Limb (tissue), 2 donors: ENCODE measurements around the gene ZBTB37.
"Not testable (repeated sequence)": the region's sequence is repeated elsewhere in the genome, so short reads cannot be mapped to it uniquely, and the experiment has no call there.

Experiments
- DNase-seq, 2 donors: peaks; one replicate each; pipeline ENCODE4 v3.0.0-alpha.2; 2016; ENCODE audit errors: extremely low spot score in 2 of 2

ZBTB37 gene

GRCh38 chr1:173903827-173904531 is 35.8 kb downstream of the ZBTB37 start:
- DNase-seq = no peak

DNA sequence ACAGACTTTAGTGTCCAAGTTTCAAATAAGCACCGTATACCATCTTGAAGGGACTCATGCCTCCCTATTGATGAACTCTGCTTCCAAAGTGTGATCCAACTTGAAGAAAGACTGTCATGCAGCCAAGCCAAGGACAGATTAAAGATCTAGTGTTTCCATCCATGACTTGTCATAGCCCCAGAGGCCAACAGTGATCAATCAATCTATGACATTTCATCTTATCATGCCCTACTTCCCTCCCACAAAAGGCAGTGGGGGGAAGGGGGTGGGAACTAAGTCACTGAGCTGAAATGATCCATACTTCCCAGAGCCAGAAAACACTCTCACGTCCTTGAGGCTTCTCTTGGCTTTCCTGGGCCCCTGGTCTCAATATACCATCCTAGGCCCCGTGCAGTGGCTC is 44.9 kb downstream of the ZBTB37 start:
- DNase-seq = no peak

- DNase-seq = no peak
Observed at GRCh38 chr1:173914366-173914871, 46.2 kb downstream of the ZBTB37 start.

- no peak for DNase-seq
Observed at GRCh38 chr1:173915596-173915995, 47.4 kb downstream of the ZBTB37 start.

- no peak for DNase-seq
Observed at GRCh38 chr1:173916667-173917066, 48.5 kb downstream of the ZBTB37 start.

DNA sequence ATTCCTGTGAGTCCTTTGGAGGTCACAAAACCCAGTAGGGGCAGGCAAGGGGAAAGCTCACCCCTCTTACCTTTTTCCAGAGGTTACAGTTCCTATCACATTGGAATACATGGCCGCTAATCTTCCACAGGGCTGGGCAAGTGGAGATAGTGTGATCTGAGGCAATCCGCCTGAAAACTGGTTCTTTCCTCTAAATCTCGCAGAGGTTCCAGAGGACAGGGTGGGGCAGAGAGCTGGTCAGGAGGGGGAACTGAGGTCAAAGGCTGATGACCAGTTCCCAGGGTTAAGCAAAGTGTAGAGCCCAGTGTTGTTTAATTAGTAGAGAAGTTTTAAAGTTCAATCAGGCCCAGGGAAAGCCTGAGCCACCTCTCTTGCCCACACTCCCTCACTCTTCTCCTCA is 49.0 kb downstream of the ZBTB37 start, which contains the start of gene SERPINC1:
Gene SERPINC1 (minus strand): TSS at position 179 of the 400 bp plus-strand sequence. CDS start 68 bp downstream, at position 111.
- no peak for DNase-seq

- no peak for DNase-seq
Observed at GRCh38 chr1:173917635-173918493, 49.7 kb downstream of the ZBTB37 start.

DNA sequence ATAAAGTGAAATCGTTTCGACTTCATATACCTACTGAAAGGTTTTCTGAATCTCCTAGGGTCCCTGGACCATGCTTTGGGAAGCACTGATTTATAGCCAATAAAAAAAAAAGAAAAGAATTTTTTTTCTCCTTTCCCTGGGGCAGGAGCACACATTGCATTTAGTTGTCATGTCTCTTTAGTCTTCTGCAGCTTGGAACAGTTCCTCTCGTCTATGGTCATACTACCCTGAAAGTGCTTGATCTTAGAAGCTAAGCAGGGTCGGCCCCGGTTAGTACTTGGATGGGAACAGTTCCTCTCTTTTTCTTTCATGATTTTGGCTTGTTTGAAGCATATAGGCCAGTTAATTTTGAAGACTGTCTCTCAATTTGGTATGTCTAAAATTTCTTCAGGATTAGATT is 52.7 kb downstream of the ZBTB37 start:
- DNase-seq = no peak

DNA sequence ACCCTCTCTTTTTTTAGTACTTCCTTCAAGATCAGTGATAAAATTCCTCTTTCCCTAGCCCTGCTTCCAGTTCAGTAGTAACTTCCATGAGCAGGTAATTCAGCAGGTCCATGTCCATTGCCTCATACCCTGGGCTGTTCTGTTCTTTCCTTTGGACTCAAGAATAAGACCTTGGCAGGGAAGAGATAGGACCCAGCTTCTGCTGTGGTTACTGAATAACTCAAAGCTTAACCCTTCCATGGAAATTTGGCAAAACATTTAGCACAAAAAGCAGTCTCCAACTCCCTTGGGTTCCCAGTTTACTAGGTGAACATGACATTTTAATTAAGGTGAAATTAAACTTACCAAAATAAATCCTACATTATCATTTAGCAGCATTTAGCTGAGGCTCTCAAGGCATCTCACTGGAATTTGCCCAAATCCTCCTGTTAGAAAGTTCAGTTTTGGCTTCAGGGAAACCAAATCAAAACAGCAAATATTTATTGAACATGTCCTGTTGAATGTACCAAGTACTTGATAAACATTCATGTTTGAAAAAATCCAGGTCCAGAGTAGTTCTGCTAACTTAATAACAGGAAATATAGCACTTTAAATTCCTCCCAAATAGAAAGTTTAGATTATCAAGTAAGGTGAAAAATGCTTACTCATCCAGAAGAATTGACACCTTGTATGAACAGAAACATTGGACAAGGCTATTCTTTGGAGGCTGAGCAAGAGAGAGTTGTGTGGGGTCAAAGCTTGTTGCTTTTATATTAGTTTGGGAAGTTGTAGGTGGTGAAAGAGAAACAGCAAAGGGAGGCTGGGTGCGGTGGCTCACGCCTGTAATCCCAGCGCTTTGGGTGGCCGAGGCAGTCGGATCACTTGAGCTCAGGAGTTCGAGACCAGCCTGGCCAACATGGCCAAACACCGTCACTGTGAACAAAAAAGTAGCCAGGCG is 57.4 kb downstream of the ZBTB37 start:
- DNase-seq = no peak

DNA sequence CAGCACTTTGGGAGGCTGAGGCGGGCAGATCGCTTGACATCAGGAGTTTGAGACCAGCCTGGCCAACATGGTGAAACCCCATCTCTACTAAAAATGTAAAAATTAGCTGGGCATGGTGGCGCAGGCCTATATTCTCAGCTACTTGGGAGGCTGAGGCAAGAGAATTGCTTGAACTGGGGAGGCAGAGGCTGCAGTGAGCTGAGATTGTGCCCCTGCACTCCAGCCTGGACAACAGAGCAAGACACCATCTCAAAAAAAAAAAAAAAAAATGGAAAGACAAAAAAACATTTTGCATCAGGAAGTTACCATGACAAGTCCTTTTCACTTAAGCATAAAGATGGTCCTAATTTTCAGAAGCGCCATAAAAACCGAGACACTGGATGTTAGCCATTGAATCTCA is 62.4 kb downstream of the ZBTB37 start:
- not testable (repeated sequence) for DNase-seq

DNA sequence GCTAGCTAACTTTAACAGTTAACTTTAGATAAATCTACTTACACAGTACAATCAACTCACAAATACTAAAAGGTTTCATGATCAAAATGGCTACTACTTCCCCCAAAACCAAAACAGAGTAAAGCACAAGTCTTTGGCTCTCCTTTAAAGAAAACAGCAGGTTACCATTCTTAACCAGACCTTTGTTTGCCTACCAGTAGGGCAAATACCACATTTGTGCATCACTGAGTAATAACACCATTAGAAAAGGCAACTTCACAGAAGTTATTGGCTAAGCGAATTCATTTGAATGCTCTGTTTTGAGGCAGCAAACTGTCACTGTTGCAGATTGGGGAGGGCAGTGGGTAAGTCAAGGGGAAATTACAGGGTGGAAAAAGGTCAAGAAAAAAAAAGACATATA is 66.3 kb downstream of the ZBTB37 start:
- DNase-seq = no peak

DNA sequence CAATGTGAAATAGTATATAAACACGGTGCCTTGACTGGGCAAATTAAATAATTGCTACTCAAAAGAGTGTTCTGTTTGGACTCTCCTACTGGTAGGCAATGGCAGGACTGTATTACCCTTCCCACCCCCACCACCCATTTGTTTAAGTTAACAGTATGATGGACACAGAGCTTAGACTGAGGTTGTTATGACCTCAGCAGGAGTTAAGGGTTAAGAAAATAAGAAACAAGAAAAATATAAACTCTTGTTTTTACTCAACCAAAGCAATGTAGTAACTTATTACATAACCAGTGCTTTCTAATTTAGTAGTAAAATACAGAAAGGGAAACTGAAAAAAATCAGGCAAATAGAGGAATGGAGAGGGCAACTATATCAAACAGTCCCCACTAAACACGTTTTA is 68.9 kb downstream of the ZBTB37 start:
- no peak for DNase-seq

GRCh38 chr1:173946380-173946921 is 78.3 kb downstream of the ZBTB37 start:
- DNase-seq = no peak

DNA sequence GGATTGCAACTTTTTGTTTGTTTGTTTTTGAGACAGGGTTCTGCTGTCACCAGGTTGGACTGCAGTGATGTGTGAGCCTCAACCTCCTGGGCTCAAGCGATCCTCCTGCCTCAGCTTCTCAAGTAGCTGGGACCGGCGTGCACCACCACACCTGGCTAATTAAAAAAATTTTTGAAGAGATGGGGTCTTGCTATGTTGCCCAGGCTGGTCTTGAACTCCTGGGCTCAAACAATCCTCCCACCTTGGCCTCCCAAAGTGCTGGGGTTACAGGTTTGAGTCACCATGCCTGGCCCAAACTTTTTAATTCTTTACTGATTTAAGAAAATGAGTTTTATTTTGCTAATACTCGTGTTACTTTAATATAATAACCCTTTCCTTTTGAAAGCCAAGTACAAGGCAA is 80.4 kb downstream of the ZBTB37 start:
- no peak for DNase-seq
